ENCODE measurements around the gene SPINDOC.

DNA sequence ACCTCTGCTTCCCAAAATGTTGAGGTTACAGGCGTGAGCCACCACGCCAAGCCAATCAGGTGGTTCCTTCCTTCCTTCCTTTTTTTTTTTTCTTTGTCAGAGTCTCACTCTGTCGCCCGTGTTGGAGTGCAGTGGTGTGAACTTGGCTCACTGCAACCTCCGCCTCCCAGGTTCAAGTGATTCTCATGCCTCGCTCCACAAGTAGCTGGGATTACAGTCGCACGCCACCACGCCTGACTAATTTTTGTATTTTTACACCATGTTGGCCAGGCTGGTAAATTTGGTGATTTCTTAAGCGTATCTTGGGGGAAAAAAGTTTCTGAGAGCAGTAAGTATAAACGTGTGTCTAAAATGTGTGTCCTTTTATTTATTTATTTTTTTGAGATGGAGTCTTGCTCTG, 18.2 kb upstream of the SPINDOC start:
- TF ChIP-seq ZNF274 (IDR thresholded peaks at IDR 0.05; ENCODE audit: borderline replicate concordance, low read depth, low read length) (no peak), CREB3L1 (IDR thresholded peaks at IDR 0.05; ENCODE audit: borderline replicate concordance, low read depth) (no peak), NR3C1 (CRISPR knock-in tag; IDR thresholded peaks at IDR 0.05) (no peak), FOXK2 (conservative IDR thresholded peaks at IDR 0.05 in 1 of 2, IDR thresholded peaks at IDR 0.05 in 1 of 2; ENCODE audit: low read depth in 2 of 2) (no peak), RNF2 (IDR thresholded peaks at IDR 0.05) (no peak), CTCF (IDR thresholded peaks at IDR 0.05 in 2 of 3, conservative IDR thresholded peaks at IDR 0.05 in 1 of 3; ENCODE audit: insufficient read depth in 2 of 3, low read depth in 1 of 3, low read length in 3 of 3) (no peak), TCF7 (IDR thresholded peaks at IDR 0.05; ENCODE audit: borderline replicate concordance) (no peak), REST (IDR thresholded peaks at IDR 0.05; ENCODE audit: borderline replicate concordance) (no peak), REST (CRISPR knock-in tag; IDR thresholded peaks at IDR 0.05; ENCODE audit: low read depth) (no peak)
- TF ChIP-seq, protein P1, sequence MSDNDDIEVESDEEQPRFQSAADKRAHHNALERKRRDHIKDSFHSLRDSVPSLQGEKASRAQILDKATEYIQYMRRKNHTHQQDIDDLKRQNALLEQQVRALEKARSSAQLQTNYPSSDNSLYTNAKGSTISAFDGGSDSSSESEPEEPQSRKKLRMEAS (CRISPR knock-in tag; IDR thresholded peaks at IDR 0.05) = no peak
- TF ChIP-seq, protein P2, sequence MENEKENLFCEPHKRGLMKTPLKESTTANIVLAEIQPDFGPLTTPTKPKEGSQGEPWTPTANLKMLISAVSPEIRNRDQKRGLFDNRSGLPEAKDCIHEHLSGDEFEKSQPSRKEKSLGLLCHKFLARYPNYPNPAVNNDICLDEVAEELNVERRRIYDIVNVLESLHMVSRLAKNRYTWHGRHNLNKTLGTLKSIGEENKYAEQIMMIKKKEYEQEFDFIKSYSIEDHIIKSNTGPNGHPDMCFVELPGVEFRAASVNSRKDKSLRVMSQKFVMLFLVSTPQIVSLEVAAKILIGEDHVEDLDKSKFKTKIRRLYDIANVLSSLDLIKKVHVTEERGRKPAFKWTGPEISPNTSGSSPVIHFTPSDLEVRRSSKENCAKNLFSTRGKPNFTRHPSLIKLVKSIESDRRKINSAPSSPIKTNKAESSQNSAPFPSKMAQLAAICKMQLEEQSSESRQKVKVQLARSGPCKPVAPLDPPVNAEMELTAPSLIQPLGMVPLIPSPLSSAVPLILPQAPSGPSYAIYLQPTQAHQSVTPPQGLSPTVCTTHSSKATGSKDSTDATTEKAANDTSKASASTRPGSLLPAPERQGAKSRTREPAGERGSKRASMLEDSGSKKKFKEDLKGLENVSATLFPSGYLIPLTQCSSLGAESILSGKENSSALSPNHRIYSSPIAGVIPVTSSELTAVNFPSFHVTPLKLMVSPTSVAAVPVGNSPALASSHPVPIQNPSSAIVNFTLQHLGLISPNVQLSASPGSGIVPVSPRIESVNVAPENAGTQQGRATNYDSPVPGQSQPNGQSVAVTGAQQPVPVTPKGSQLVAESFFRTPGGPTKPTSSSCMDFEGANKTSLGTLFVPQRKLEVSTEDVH (IDR thresholded peaks at IDR 0.05; ENCODE audit: low read depth, partially characterized antibody) = no peak
- TF ChIP-seq, protein P3, sequence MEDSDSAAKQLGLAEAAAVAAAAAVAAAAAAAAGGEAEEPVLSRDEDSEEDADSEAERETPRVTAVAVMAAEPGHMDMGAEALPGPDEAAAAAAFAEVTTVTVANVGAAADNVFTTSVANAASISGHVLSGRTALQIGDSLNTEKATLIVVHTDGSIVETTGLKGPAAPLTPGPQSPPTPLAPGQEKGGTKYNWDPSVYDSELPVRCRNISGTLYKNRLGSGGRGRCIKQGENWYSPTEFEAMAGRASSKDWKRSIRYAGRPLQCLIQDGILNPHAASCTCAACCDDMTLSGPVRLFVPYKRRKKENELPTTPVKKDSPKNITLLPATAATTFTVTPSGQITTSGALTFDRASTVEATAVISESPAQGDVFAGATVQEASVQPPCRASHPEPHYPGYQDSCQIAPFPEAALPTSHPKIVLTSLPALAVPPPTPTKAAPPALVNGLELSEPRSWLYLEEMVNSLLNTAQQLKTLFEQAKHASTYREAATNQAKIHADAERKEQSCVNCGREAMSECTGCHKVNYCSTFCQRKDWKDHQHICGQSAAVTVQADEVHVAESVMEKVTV (CRISPR knock-in tag; IDR thresholded peaks at IDR 0.05) = no peak

Measured in K562 (cell line).